ENCODE results near the gene FADS2.

The FADS2 gene

GRCh38 chr11:61887839-61888494 lies 59.9 kb downstream of the FADS2 start:
- no peak for DNase-seq (ENCODE audit: low read depth)

GRCh38 chr11:61888590-61888989 lies 60.5 kb downstream of the FADS2 start:
- DNase-seq (ENCODE audit: low read depth): no peak

GRCh38 chr11:61889831-61890230 lies 61.7 kb downstream of the FADS2 start:
- DNase-seq (ENCODE audit: low read depth): no peak

- DNase-seq (ENCODE audit: low read depth): peak; percentile 13
Observed at GRCh38 chr11:61890529-61891330, 62.6 kb downstream of the FADS2 start.

DNA sequence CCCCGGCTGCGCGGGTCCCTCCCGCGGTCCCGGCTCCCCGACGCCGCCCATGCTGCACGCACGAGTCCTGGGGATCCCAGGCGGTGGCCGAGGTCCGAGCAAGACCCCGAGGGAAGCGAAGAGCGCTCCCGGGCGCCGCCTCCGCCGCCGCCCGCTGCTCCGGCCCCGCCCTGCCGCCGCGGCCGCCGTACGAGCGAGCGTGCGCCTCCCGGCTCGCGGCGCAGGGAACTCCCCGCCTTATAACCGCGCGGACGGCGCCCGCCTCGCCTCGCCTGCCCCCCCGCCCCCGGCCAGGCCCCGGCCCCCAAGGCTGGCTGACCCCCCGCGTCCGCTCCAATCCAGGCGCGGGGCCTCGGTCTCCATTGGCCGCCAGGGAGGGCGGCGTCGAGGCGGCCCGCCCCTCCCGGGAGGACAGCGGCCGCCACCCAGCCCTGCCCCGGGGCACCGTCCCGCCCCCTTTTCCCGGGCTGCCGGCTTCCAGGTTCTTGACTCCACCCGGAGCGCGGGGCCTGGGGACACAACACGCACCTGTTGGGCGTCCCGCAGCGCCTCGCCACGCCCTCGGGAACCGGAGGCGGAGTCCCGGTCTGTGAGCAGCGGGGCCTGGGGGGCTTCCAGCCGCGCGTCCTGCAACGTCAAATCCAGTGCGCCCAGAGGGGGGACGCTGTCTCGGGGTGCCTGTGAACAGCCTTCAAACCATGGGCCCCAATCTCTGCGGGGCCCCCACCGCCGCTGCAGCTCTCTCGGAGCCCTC lies 63.4 kb downstream of the FADS2 start, which contains the start of gene FADS3:
FADS3 (minus strand) TSS at position 215 of the 754 bp plus-strand sequence; CDS start at position 51, 164 bp downstream.
- peak; percentile 43 for DNase-seq (ENCODE audit: low read depth)

GRCh38 chr11:61892085-61892370 lies 63.9 kb downstream of the FADS2 start:
- no peak for DNase-seq (ENCODE audit: low read depth)

DNA sequence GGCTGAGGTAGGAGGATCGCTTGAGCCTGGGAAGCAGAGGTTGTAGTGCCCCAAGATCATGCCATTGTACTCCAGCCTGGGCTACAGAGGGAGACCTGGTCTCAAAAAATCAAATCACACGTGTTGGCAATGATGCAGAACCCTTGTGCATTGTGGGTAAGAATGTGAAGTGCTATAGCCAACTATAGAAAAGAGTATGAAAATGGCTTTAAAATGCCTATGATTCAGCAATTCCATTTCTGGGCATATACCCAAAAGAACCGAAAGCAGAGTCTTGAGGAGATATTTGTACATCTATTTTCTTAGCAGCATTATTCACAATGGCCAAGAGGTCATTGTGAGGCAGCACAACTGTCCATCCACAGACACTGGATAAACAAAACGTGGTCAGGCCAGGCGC lies 65.9 kb downstream of the FADS2 start:
- DNase-seq (ENCODE audit: low read depth): no peak

GRCh38 chr11:61895046-61895717 lies 67.1 kb downstream of the FADS2 start:
- no peak for DNase-seq (ENCODE audit: low read depth)

DNA sequence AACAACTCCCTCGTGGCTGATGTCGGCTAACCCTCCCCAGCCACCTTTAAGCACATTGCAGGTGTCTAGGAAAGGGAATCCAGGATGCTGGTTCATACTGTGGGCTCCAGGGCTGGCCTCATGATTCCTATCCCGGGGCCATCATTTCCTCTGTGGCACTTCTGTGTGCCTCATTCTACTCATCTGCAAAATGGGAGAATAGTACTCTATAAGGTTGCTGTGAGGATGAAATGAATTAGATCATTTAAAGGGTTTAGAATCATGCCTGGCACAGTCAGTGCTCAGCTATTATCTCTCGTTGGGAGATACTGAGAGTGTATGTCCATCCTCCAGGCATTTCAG lies 67.6 kb downstream of the FADS2 start:
- no peak for DNase-seq (ENCODE audit: low read depth)

DNA sequence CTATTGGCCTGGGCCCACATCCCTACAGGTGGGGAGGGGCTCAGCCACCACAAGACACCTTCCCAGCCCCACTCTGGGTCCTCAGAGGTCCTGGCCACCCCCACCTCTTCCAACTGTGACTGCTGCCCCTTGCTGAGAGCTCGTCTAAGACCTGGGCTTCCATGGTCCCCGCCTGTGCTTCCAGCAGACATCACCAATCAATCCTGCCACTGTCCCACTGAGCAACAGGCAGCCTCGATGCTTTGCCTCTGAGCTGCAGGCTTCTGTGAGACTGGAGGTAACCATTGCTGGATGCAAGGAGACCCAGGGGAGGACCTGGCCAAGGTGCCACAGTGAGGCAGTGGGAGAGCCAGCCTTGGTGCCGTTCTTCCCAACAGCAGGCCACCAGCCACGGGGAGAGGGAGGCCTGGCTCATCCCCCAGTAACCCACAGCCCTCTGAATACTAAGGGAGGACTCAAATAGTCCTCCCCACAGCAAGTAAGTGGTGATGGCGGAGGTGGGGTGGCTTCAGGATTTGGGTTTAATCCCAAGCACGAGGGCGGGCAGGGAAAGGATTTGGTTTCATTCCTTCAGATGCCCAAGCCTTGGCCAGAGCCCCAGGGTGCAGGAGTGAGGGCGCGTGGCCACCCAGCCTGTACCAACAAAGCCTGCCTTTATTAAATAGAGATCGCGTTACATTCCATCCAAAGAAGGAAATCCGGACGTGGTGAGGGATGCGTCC lies 68.7 kb downstream of the FADS2 start:
- DNase-seq (ENCODE audit: low read depth): no peak

DNA sequence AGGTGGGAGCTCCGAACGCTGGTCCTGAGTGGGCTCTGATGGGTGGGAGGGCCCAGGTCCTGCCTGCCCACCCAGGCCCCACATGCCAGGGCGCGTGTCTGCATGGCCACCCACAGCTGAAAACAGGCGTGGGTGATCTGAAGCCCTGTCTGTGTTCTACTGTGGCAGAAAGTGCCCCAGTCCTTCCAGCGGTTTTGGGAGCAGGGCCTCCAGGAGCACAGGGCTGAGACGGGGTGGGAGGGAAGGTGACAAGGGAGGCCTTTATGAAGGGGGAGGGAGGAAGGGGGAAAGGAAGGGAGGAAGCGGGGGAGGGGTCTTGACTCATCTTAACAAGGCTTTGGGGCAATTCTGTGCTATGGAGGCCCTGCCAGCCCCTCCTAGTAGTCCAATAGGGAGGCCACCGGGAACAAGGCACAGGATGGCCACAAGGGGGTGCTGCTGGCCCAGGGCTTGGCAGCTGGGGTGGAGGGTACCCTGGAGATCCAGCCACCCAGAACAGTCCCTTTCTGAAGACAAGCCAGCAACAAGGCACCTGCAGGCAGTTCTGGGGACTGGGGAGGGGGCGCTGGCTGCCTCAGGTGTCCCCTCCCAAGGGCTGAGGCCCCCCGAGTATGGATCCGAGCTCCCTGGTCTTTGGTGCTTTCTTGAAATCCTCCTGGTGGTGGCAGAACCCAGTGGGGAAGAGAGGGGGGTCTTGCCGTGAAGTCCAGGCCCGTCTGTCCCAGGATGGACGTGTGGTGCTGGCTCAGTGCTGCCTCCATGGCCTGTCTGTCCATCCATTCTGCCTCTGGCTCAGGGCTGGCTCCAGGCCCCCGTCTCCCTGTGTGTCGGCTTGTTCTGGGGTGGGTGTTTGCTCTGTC lies 69.5 kb downstream of the FADS2 start:
- DNase-seq (ENCODE audit: low read depth): peak; percentile 58

DNA sequence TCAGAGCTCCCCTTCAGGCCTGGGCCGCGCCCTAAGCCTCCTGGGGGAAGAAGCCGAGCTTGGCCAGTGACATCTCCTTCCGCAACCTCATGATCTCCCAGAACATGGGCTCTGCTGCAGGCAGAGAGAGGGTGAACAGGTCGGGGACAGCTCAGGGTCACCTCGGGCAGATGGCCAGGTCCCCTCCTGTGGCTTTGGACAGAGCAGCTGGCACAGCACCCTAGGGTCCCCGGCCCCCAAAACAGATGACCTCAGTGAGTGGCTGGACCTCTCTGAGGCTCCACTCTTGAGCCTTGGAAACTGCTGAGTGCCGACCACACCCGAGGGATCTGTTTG lies 70.1 kb downstream of the FADS2 start:
- no peak for DNase-seq (ENCODE audit: low read depth)

DNA sequence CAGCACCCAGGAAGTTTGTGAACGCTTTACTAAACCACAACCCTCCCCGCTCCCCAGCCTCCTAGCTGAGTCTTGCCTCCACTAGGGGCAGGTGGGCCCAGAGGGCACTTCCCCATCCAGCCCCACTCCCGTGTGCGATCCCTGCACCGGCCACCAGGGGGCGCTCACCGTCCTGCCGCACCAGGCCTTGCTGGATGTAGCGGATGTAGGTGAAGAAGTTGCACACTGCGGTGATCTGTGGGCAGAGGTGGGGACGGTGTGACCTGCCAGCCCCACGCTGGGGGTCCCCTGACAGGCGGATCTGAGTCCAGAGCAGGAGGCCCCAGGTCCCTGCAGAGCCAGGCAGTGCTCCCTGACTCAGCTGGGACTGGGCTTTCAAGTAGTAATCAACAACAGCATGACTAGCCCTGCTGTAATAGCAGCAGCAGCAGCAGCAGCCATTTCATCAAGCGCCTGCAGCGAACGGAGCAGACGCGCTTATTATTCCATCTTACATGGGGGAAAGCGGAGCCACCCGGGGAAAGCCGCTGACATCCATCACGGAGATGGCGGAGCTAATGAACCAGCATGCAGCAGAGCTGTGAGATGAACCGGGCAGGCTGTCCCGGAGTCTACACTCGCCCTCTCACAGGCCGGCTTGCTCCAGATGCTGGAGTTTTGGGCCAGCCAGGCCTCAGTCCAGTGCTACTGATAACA lies 71.2 kb downstream of the FADS2 start:
- peak; percentile 87 for DNase-seq (ENCODE audit: low read depth)

- no peak for DNase-seq (ENCODE audit: low read depth)
Observed at GRCh38 chr11:61900251-61900650, 72.2 kb downstream of the FADS2 start.

- no peak for DNase-seq (ENCODE audit: low read depth)
Observed at GRCh38 chr11:61901397-61901796, 73.3 kb downstream of the FADS2 start.

GRCh38 chr11:61902313-61902712 lies 74.2 kb downstream of the FADS2 start:
- DNase-seq (ENCODE audit: low read depth): no peak

GRCh38 chr11:61903845-61904244 lies 75.7 kb downstream of the FADS2 start:
- DNase-seq (ENCODE audit: low read depth): no peak

- no peak for DNase-seq (ENCODE audit: low read depth)
Observed at GRCh38 chr11:61904539-61905048, 76.5 kb downstream of the FADS2 start.

GRCh38 chr11:61905067-61905696 lies 77.1 kb downstream of the FADS2 start:
- DNase-seq (ENCODE audit: low read depth): no peak
